Liver (tissue), 3 donors: ENCODE data around the gene GALNT16.

Experiments used
- FOXA1 ChIP-seq: IDR thresholded peaks from 2 replicates; pipeline ENCODE4 v1.6.1; 2016; ENCODE audit warnings: antibody characterized with exemption
- GABPA ChIP-seq, 2 donors: IDR thresholded peaks in 1 of 2; conservative IDR thresholded peaks in 1 of 2; 2 replicates each; pipeline ENCODE4 v1.6.1; 2016; ENCODE audit warnings: antibody characterized with exemption in 2 of 2, mild to moderate bottlenecking in 1 of 2, moderate library complexity in 1 of 2
- HNF4A ChIP-seq, 2 donors: conservative IDR thresholded peaks; 2 replicates each; pipeline ENCODE4 v1.6.1; 2016; ENCODE audit warnings: antibody characterized with exemption in 2 of 2, mild to moderate bottlenecking in 2 of 2
- HNF4G ChIP-seq: IDR thresholded peaks from 2 replicates; pipeline ENCODE4 v1.6.1; 2016; ENCODE audit warnings: antibody characterized with exemption
- RAD21 ChIP-seq, 2 donors: IDR thresholded peaks; 2 replicates each; pipeline ENCODE4 v1.6.1; 2016; ENCODE audit warnings: antibody characterized with exemption in 2 of 2, mild to moderate bottlenecking in 2 of 2
- YY1 ChIP-seq: IDR thresholded peaks from 2 replicates; pipeline ENCODE4 v1.6.1; 2016; ENCODE audit warnings: antibody characterized with exemption, mild to moderate bottlenecking
- TF ChIP-seq, protein P1 (sequence below): IDR thresholded peaks from 2 replicates; pipeline ENCODE4 v1.6.1; 2016; ENCODE audit warnings: antibody characterized with exemption, mild to moderate bottlenecking
- TF ChIP-seq, protein P2 (sequence below): IDR thresholded peaks from 2 replicates; pipeline ENCODE4 v1.6.1; 2016; ENCODE audit warnings: antibody characterized with exemption
- TF ChIP-seq, protein P3 (sequence below): fragments of 150-350 bp; IDR thresholded peaks from 2 replicates; pipeline ENCODE4 v1.5.1; 2017; ENCODE audit warnings: improper control_type of control experiment, low read depth, low read length; ENCODE audit not compliant: missing input control
- TF ChIP-seq, protein P4 (sequence below): IDR thresholded peaks from 2 replicates; pipeline ENCODE4 v1.6.1; 2016; ENCODE audit warnings: antibody characterized with exemption
- donor health status: healthy.
- donor health status: healthy.

DNA sequence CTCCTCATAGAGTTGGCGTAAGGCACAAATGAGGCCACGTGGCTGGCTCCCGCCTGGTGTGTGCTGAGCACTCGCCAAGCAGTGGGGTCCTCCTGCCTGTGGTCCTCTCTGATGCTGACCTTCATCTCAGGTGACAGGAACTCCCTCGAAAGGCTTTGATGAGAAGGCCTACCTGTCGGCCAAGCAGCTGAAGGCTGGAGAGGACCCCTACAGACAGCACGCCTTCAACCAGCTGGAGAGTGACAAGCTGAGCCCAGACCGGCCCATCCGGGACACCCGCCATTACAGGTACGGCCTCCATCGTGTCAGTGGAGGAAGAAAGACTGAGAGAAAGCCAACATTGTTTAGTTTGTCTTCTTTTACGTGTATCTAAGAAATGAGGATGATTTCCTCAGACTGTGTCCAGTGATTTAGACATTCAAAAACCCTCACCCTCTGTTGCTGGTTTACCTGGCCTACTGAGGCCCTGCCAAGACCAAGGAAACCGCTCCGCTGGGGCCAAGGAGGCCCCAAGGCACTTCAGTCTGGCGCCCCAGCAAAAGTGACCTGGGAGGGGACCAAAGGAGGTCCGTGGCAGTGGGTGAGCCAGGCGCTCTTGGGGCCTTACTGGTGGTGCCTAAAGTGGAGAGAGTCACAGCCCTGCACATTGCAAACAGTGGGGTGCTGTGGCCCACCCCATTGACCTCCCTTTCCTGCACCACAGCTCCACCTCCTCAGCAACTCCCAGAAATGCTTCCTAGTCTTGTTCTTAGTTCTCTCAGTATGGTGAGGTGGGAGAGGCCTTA lies 60.8 kb downstream of the GALNT16 start:
- TF ChIP-seq, protein P1, sequence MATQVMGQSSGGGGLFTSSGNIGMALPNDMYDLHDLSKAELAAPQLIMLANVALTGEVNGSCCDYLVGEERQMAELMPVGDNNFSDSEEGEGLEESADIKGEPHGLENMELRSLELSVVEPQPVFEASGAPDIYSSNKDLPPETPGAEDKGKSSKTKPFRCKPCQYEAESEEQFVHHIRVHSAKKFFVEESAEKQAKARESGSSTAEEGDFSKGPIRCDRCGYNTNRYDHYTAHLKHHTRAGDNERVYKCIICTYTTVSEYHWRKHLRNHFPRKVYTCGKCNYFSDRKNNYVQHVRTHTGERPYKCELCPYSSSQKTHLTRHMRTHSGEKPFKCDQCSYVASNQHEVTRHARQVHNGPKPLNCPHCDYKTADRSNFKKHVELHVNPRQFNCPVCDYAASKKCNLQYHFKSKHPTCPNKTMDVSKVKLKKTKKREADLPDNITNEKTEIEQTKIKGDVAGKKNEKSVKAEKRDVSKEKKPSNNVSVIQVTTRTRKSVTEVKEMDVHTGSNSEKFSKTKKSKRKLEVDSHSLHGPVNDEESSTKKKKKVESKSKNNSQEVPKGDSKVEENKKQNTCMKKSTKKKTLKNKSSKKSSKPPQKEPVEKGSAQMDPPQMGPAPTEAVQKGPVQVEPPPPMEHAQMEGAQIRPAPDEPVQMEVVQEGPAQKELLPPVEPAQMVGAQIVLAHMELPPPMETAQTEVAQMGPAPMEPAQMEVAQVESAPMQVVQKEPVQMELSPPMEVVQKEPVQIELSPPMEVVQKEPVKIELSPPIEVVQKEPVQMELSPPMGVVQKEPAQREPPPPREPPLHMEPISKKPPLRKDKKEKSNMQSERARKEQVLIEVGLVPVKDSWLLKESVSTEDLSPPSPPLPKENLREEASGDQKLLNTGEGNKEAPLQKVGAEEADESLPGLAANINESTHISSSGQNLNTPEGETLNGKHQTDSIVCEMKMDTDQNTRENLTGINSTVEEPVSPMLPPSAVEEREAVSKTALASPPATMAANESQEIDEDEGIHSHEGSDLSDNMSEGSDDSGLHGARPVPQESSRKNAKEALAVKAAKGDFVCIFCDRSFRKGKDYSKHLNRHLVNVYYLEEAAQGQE, result no peak
- TF ChIP-seq GABPA (IDR thresholded peaks at IDR 0.05 in 1 of 2, conservative IDR thresholded peaks at IDR 0.05 in 1 of 2) (no peak), YY1 (no peak), HNF4G (no peak), HNF4A (conservative IDR thresholded peaks at IDR 0.05) (no peak), RAD21 (IDR thresholded peaks at IDR 0.05) (no peak), FOXA1 (no peak)
- TF ChIP-seq, protein P2, sequence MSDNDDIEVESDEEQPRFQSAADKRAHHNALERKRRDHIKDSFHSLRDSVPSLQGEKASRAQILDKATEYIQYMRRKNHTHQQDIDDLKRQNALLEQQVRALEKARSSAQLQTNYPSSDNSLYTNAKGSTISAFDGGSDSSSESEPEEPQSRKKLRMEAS, result no peak
- TF ChIP-seq, protein P3, sequence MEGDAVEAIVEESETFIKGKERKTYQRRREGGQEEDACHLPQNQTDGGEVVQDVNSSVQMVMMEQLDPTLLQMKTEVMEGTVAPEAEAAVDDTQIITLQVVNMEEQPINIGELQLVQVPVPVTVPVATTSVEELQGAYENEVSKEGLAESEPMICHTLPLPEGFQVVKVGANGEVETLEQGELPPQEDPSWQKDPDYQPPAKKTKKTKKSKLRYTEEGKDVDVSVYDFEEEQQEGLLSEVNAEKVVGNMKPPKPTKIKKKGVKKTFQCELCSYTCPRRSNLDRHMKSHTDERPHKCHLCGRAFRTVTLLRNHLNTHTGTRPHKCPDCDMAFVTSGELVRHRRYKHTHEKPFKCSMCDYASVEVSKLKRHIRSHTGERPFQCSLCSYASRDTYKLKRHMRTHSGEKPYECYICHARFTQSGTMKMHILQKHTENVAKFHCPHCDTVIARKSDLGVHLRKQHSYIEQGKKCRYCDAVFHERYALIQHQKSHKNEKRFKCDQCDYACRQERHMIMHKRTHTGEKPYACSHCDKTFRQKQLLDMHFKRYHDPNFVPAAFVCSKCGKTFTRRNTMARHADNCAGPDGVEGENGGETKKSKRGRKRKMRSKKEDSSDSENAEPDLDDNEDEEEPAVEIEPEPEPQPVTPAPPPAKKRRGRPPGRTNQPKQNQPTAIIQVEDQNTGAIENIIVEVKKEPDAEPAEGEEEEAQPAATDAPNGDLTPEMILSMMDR, result no peak
- TF ChIP-seq, protein P4, sequence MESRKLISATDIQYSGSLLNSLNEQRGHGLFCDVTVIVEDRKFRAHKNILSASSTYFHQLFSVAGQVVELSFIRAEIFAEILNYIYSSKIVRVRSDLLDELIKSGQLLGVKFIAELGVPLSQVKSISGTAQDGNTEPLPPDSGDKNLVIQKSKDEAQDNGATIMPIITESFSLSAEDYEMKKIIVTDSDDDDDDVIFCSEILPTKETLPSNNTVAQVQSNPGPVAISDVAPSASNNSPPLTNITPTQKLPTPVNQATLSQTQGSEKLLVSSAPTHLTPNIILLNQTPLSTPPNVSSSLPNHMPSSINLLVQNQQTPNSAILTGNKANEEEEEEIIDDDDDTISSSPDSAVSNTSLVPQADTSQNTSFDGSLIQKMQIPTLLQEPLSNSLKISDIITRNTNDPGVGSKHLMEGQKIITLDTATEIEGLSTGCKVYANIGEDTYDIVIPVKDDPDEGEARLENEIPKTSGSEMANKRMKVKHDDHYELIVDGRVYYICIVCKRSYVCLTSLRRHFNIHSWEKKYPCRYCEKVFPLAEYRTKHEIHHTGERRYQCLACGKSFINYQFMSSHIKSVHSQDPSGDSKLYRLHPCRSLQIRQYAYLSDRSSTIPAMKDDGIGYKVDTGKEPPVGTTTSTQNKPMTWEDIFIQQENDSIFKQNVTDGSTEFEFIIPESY, result no peak
